Heart right ventricle (tissue), 16 donors: ENCODE measurements around the gene SYK. TPM values are rescaled to one million over a fixed set of nuclear protein-coding genes. Genes with fewer than 3 reads are reported as not detected.

Experiments used
- ATAC-seq, 8 donors: fragments of 200-7000 bp; cut with Tn5 transposase; one replicate each; pipeline ENCODE4 v1.9.1; 2020; ENCODE audit warnings: mild to moderate bottlenecking in 8 of 8, moderate library complexity in 8 of 8, moderate number of reproducible peaks in 1 of 8
- DNase-seq, 2 donors: peaks; one replicate each; pipeline ENCODE4 v3.0.0-alpha.2; 2020
- H3K27ac ChIP-seq, 10 donors: fragments of 200-600 bp; sonication (generic) in 2 of 10; one replicate each; pipeline versions ENCODE4 v1.5.0 to v1.8.0; 2020 to 2022; ENCODE audit warnings: mild to moderate bottlenecking in 3 of 10
- H3K27me3 ChIP-seq, 7 donors: fragments of 200-600 bp; one replicate each; pipeline ENCODE4 v1.8.0; 2021 to 2022; ENCODE audit warnings: mild to moderate bottlenecking in 2 of 7
- H3K36me3 ChIP-seq, 9 donors: fragments of 200-600 bp; sonication (generic) in 1 of 9; one replicate each; pipeline versions ENCODE4 v1.5.0 to v1.8.0; 2020 to 2022; ENCODE audit warnings: mild to moderate bottlenecking in 2 of 9
- H3K4me1 ChIP-seq, 9 donors: fragments of 200-600 bp; sonication (generic) in 1 of 9; one replicate each; pipeline versions ENCODE4 v1.5.0 to v1.8.0; 2020 to 2022; ENCODE audit warnings: mild to moderate bottlenecking in 4 of 9
- H3K4me3 ChIP-seq, 10 donors: fragments of 200-600 bp; sonication (generic) in 2 of 10; one replicate each; pipeline versions ENCODE4 v1.5.0 to v1.8.0; 2020 to 2022; ENCODE audit warnings: mild to moderate bottlenecking in 7 of 10, moderate library complexity in 2 of 10
- H3K9me3 ChIP-seq, 11 donors: fragments of 200-600 bp in 10 of 11; sonication (generic) in 2 of 11; one replicate each; pipeline versions ENCODE4 v1.5.0 to v1.8.0; 2013 to 2022; ENCODE audit warnings: mild to moderate bottlenecking in 2 of 11, control low read depth in 1 of 11, moderate library complexity in 1 of 11
- WGBS, 2 donors: extraction: QIAGEN DNeasy Blood & Tissue Kit; methylation state at CpG; one replicate each; pipeline ENCODE4 v1.1.7; 2013; ENCODE audit warnings: inconsistent platforms in 1 of 2; 5-methylcytosine and 5-hydroxymethylcytosine counted together
- intact Hi-C, 10 donors: fragments of 100-400 bp; cut with DNase I; formaldehyde crosslinking; loops; one replicate each; pipeline versions ENCODE4 v1.11.1 to v1.14.2; 2022
- polyA plus RNA-seq, 2 donors: library from polyadenylated mRNA; stranded (reverse); fragments of 200-250 nt; gene quantifications; one replicate each; pipeline ENCODE4 v1.2.3, GENCODE V29; 2013
- total RNA-seq, 10 donors: library from RNA; stranded (reverse); fragmentation: NEBNext Ultra II Directional in 3 of 10; extraction: Animal tissue kit (Norgen Biotek cat#: 25700) in 3 of 10; gene quantifications; one replicate each; pipeline versions ENCODE4 v1.2.1 to v1.2.4, GENCODE V29; 2021 to 2023
- TF ChIP-seq, protein P1 (sequence below), 9 donors: fragments of 200-600 bp; sonication (generic) in 2 of 9; IDR thresholded peaks; one replicate each; pipeline versions ENCODE4 v1.5.0 to v1.8.0; 2021 to 2022; ENCODE audit warnings: antibody characterized with exemption in 9 of 9, mild to moderate bottlenecking in 5 of 9, moderate library complexity in 1 of 9
- donor health status: Arrhythmogenic right ventricular cardiomyopathy.
- donor health status: ischemic (EF 13 %, LVEDD 7.1; RV severe dilation, severe dysfunction).
- donor health status: healthy with polysubstance abuse.
- donor health status: DM: no; HTN: yes; CAD: no.
- donor health status: DM: no; HTN: no; CAD: no.
- donor health status: ischemic (EF 25% LVEDD 6.9; RV normal size, moderate dysfunction).
- donor health status: ischemic (EF 25% LVEDD 5.7; RV mildly dilated, moderate dysfunction).
- donor health status: healthy.
- donor health status: DM: yes; HTN: yes; CAD: no.
- donor health status: Ischemic cardiomyopathy.
- donor health status: ischemic (EF 35%, LVEDD 5.7; RV mildly dilated, moderate dysfunction).
- donor health status: nonischemic (EF 11% LVEDD 7.7; RV severe dilation, severe dysfunction).
- donor health status: DM: yes; HTN: yes; CAD: no.
- donor health status: PGD.
- donor health status: ischemic (EF 29% LVEDD 5.4; RV normal size, mild dysfunction).
- donor health status: nonischemic (EF 23%, LVEDD 6.1; RV moderate dilation, normal function).

SYK gene
- total and polyA plus RNA-seq, 12 donors = 0.96 to 26.1 (median 2.3) TPM

GRCh38 chr9:90843525-90843924 is 41.9 kb downstream of the SYK start:
- H3K36me3 ChIP-seq = peaks cover 0 to 46% (median 0%) of the 10 kb centered on the region in 9 donors
- no peaks in the 10 kb centered on the region for H3K9me3 ChIP-seq
- H3K4me1 ChIP-seq = peaks cover 0 to 10% (median 0%) of the 10 kb centered on the region in 9 donors
- no peak for ATAC-seq
- DNase-seq = no peak
- 81 to 88% methylated on average over 6 of the region's 6 CpGs for WGBS, 2 donors
- no peaks in the 10 kb centered on the region for H3K27me3 ChIP-seq
- H3K27ac ChIP-seq = no peak overlapping the region
- TF ChIP-seq, protein P1, sequence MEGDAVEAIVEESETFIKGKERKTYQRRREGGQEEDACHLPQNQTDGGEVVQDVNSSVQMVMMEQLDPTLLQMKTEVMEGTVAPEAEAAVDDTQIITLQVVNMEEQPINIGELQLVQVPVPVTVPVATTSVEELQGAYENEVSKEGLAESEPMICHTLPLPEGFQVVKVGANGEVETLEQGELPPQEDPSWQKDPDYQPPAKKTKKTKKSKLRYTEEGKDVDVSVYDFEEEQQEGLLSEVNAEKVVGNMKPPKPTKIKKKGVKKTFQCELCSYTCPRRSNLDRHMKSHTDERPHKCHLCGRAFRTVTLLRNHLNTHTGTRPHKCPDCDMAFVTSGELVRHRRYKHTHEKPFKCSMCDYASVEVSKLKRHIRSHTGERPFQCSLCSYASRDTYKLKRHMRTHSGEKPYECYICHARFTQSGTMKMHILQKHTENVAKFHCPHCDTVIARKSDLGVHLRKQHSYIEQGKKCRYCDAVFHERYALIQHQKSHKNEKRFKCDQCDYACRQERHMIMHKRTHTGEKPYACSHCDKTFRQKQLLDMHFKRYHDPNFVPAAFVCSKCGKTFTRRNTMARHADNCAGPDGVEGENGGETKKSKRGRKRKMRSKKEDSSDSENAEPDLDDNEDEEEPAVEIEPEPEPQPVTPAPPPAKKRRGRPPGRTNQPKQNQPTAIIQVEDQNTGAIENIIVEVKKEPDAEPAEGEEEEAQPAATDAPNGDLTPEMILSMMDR (IDR thresholded peaks at IDR 0.05) = no peak
- H3K4me3 ChIP-seq = no peak overlapping the region
- intact Hi-C loops = loop anchor here in 1 of 10 donors (10.0 kb wide), 1 partner anchor 61 kb away; no protein-coding TSS in a partner anchor

DNA sequence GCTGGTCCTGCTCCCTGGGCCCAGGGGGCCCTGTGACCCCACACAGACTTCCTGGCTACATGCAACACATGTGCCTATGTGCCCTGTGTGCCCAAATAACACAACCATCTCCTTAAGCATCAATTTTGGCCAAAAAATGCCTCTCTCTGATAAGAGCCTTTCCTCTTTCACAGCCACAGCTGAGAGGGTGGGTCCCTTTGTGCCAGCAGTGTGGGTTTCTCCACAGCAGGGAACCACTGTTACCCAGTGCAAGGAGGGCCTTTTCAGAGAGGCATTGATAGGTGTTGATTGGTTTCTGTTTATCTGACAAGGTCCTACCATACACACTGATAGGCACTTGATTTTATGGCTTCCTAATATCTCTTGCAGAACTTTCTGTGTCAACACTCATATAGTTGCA is 42.7 kb downstream of the SYK start:
- no peak overlapping the region for H3K27ac ChIP-seq
- TF ChIP-seq, protein P1 (IDR thresholded peaks at IDR 0.05) = no peak
- no peaks in the 10 kb centered on the region for H3K27me3 ChIP-seq
- H3K36me3 ChIP-seq = peaks cover 0 to 54% (median 0%) of the 10 kb centered on the region in 9 donors
- H3K4me1 ChIP-seq = peaks cover 0 to 9% (median 0%) of the 10 kb centered on the region in 9 donors
- intact Hi-C loops = loop anchor here in 1 of 10 donors (10.0 kb wide), 1 partner anchor 60 kb away; no protein-coding TSS in a partner anchor
- H3K4me3 ChIP-seq = no peak overlapping the region
- no peaks in the 10 kb centered on the region for H3K9me3 ChIP-seq
- DNase-seq (no peak), ATAC-seq (no peak)

- Histone ChIP-seq H3K9me3 (no peaks in the 10 kb centered on the region), H3K36me3 (peaks cover 0 to 76% (median 0%) of the 10 kb centered on the region in 9 donors), H3K4me3 (no peak overlapping the region), H3K4me1 (peaks cover 0 to 4% (median 0%) of the 10 kb centered on the region in 9 donors), H3K27ac (no peak overlapping the region), H3K27me3 (no peaks in the 10 kb centered on the region)
- 59 to 64% methylated on average over 6 of the region's 6 CpGs for WGBS, 2 donors
- intact Hi-C loops = loop anchor here in 1 of 10 donors (10.0 kb wide), 1 partner anchor 58 kb away; no protein-coding TSS in a partner anchor
- ATAC-seq = peak in 2 of 8 donors; percentile 24 to 49
- TF ChIP-seq, protein P1 (IDR thresholded peaks at IDR 0.05) = no peak
- no peak for DNase-seq
Observed at GRCh38 chr9:90846770-90847419, 45.3 kb downstream of the SYK start.

GRCh38 chr9:90847971-90848370 is 46.4 kb downstream of the SYK start:
- TF ChIP-seq, protein P1 (IDR thresholded peaks at IDR 0.05) = no peak
- Histone ChIP-seq H3K27me3 (no peaks in the 10 kb centered on the region), H3K4me3 (no peak overlapping the region), H3K9me3 (no peaks in the 10 kb centered on the region), H3K36me3 (peaks cover 0 to 86% (median 0%) of the 10 kb centered on the region in 9 donors), H3K27ac (no peak overlapping the region), H3K4me1 (peaks cover 0 to 12% (median 0%) of the 10 kb centered on the region in 9 donors)
- no peak for ATAC-seq
- 78 to 79% methylated on average over 5 of the region's 5 CpGs for WGBS, 2 donors
- no peak for DNase-seq
- intact Hi-C loops = loop anchor here in 1 of 10 donors (10.0 kb wide), 1 partner anchor 57 kb away; no protein-coding TSS in a partner anchor
